ENCODE measurements around the gene SLC26A2. TPM values are rescaled to one million over a fixed set of nuclear protein-coding genes. Genes with fewer than 3 reads are reported as not detected.

The SLC26A2 gene
- total RNA-seq, 2 experiments from 2014 or later = 2.1 to 2.8 TPM

GRCh38 chr5:150034662-150035061, 74.1 kb downstream of the SLC26A2 start:
- POLR2A ChIA-PET = interaction anchor here (0.6 to 2.9 kb wide), 6 partner anchors 11 to 30 kb away, joined by 3 to 6 read pairs (median 3); no protein-coding TSS in a partner anchor
- Histone ChIP-seq H3K36me3 (ENCODE audit: insufficient read depth, low read length) (peaks cover 97% of the 10 kb centered on the region), H3K4me1 (ENCODE audit: insufficient read depth, low read length, poor library complexity, severe bottlenecking) (peaks cover 18% of the 10 kb centered on the region), H2AFZ (ENCODE audit: low read length) (no peak overlapping the region), H3K27ac (ENCODE audit: low read depth, low read length, poor library complexity, severe bottlenecking) (no peak overlapping the region), H3K9me2 (ENCODE audit: insufficient read depth, low read length) (no peaks in the 10 kb centered on the region), H3K9me3 (ENCODE audit: low read length) (no peaks in the 10 kb centered on the region), H3K4me2 (ENCODE audit: low read length) (0 out of 2 replicates have a peak overlapping the region, but pooled peaks have one; percentile 8), H3K4me3 (ENCODE audit: low read depth, low read length, poor library complexity, severe bottlenecking) (no peak overlapping the region), H4K20me1 (ENCODE audit: insufficient read depth, low read length) (no peaks in the 10 kb centered on the region; the same call in 1 of the 2 replicates), H3K79me2 (ENCODE audit: insufficient read depth, low read depth, low read length) (no peaks in the 10 kb centered on the region)
- TF ChIP-seq EZH2phosphoT487 (IDR thresholded peaks at IDR 0.05; ENCODE audit: borderline replicate concordance, low read depth, low read length) (no peak), CTCF (conservative IDR thresholded peaks at IDR 0.05; ENCODE audit: low read length) (no peak)
- CTCF ChIA-PET (ENCODE audit: unreplicated experiment) = no interaction called here
- no TSS peak for BruUV-seq (replicated peaks)
- DNase-seq (ENCODE audit: low spot score) = no peak
- intact Hi-C loops (cut with micrococcal nuclease; ENCODE audit: unreplicated experiment) = no loop called here

GRCh38 chr5:150035139-150035895, 74.8 kb downstream of the SLC26A2 start:
- Histone ChIP-seq H3K36me3 (ENCODE audit: insufficient read depth, low read length) (peaks cover 98% of the 10 kb centered on the region), H3K4me3 (ENCODE audit: low read depth, low read length, poor library complexity, severe bottlenecking) (no peak overlapping the region)
- CTCF ChIA-PET (ENCODE audit: unreplicated experiment) = no interaction called here

More at GRCh38 chr5:150035139-150035895, 74.8 kb downstream of the SLC26A2 start:
- Histone ChIP-seq H4K20me1 (ENCODE audit: insufficient read depth, low read length) (no peaks in the 10 kb centered on the region; the same call in 1 of the 2 replicates), H3K27ac (ENCODE audit: low read depth, low read length, poor library complexity, severe bottlenecking) (peak overlapping the region; percentile 39), H3K9me2 (ENCODE audit: insufficient read depth, low read length) (no peaks in the 10 kb centered on the region), H2AFZ (ENCODE audit: low read length) (no peak overlapping the region), H3K4me1 (ENCODE audit: insufficient read depth, low read length, poor library complexity, severe bottlenecking) (peaks cover 18% of the 10 kb centered on the region), H3K9me3 (ENCODE audit: low read length) (no peaks in the 10 kb centered on the region), H3K79me2 (ENCODE audit: insufficient read depth, low read depth, low read length) (no peaks in the 10 kb centered on the region), H3K4me2 (ENCODE audit: low read length) (peak overlapping the region; percentile 15)
- POLR2A ChIA-PET = interaction anchor here (0.6 to 2.9 kb wide), 5 partner anchors 10 to 31 kb away, joined by 3 to 6 read pairs (median 3); no protein-coding TSS in a partner anchor
- BruUV-seq (replicated peaks) = no TSS peak
- no peak for TF ChIP-seq EZH2phosphoT487 (IDR thresholded peaks at IDR 0.05; ENCODE audit: borderline replicate concordance, low read depth, low read length)
- TF ChIP-seq CTCF (conservative IDR thresholded peaks at IDR 0.05; ENCODE audit: low read length) = no peak
- DNase-seq (ENCODE audit: low spot score) = peak; percentile 72
- intact Hi-C loops (cut with micrococcal nuclease; ENCODE audit: unreplicated experiment) = no loop called here
